ENCODE data around the gene PTPN14.

Gene PTPN14

GRCh38 chr1:214364786-214365295 lies 186.6 kb downstream of the PTPN14 start:
- no peak overlapping the region for H3K4me3 ChIP-seq (ENCODE audit: low read length)
- peaks cover 55% of the 10 kb centered on the region for H3K36me3 ChIP-seq (ENCODE audit: insufficient read depth, low read depth, low read length)

GRCh38 chr1:214364386-214364785 lies 187.0 kb downstream of the PTPN14 start:
- no peaks in the 10 kb centered on the region for H3K4me1 ChIP-seq (ENCODE audit: insufficient read depth, low read length)
- no peaks in the 10 kb centered on the region for H3K9me3 ChIP-seq (ENCODE audit: insufficient read depth, low read depth, low read length)
- peaks cover 55% of the 10 kb centered on the region for H3K36me3 ChIP-seq (ENCODE audit: insufficient read depth, low read depth, low read length)
- no peak overlapping the region for H3K9ac ChIP-seq (ENCODE audit: low read depth, low read length)
- H3K4me3 ChIP-seq (ENCODE audit: low read length): no peak overlapping the region
- no peak overlapping the region for H3K27ac ChIP-seq (ENCODE audit: low read length)
- H3K27me3 ChIP-seq (ENCODE audit: insufficient read depth, low read length): no peaks in the 10 kb centered on the region

More at GRCh38 chr1:214364786-214365295, 186.6 kb downstream of the PTPN14 start:
- Histone ChIP-seq H3K27me3 (ENCODE audit: insufficient read depth, low read length) (no peaks in the 10 kb centered on the region), H3K9me3 (ENCODE audit: insufficient read depth, low read depth, low read length) (no peaks in the 10 kb centered on the region), H3K4me1 (ENCODE audit: insufficient read depth, low read length) (no peaks in the 10 kb centered on the region), H3K9ac (ENCODE audit: low read depth, low read length) (no peak overlapping the region), H3K27ac (ENCODE audit: low read length) (no peak overlapping the region)

GRCh38 chr1:214363386-214363785 lies 188.0 kb downstream of the PTPN14 start:
- H3K27me3 ChIP-seq (ENCODE audit: insufficient read depth, low read length): no peaks in the 10 kb centered on the region
- peaks cover 51% of the 10 kb centered on the region for H3K36me3 ChIP-seq (ENCODE audit: insufficient read depth, low read depth, low read length)
- H3K4me3 ChIP-seq (ENCODE audit: low read length): no peak overlapping the region
- H3K27ac ChIP-seq (ENCODE audit: low read length): no peak overlapping the region
- H3K4me1 ChIP-seq (ENCODE audit: insufficient read depth, low read length): no peaks in the 10 kb centered on the region
- H3K9me3 ChIP-seq (ENCODE audit: insufficient read depth, low read depth, low read length): no peaks in the 10 kb centered on the region
- no peak overlapping the region for H3K9ac ChIP-seq (ENCODE audit: low read depth, low read length)

- H3K9me3 ChIP-seq (ENCODE audit: insufficient read depth, low read depth, low read length): no peaks in the 10 kb centered on the region
- H3K4me3 ChIP-seq (ENCODE audit: low read length): no peak overlapping the region
- H3K4me1 ChIP-seq (ENCODE audit: insufficient read depth, low read length): no peaks in the 10 kb centered on the region
- H3K36me3 ChIP-seq (ENCODE audit: insufficient read depth, low read depth, low read length): peaks cover 55% of the 10 kb centered on the region
- no peaks in the 10 kb centered on the region for H3K27me3 ChIP-seq (ENCODE audit: insufficient read depth, low read length)
- no peak overlapping the region for H3K9ac ChIP-seq (ENCODE audit: low read depth, low read length)
- no peak overlapping the region for H3K27ac ChIP-seq (ENCODE audit: low read length)
Measured at GRCh38 chr1:214362188-214362882, 189.1 kb downstream of the PTPN14 start.

- no peaks in the 10 kb centered on the region for H3K27me3 ChIP-seq (ENCODE audit: insufficient read depth, low read length)
Measured at GRCh38 chr1:214361636-214362035, 189.8 kb downstream of the PTPN14 start.

DNA sequence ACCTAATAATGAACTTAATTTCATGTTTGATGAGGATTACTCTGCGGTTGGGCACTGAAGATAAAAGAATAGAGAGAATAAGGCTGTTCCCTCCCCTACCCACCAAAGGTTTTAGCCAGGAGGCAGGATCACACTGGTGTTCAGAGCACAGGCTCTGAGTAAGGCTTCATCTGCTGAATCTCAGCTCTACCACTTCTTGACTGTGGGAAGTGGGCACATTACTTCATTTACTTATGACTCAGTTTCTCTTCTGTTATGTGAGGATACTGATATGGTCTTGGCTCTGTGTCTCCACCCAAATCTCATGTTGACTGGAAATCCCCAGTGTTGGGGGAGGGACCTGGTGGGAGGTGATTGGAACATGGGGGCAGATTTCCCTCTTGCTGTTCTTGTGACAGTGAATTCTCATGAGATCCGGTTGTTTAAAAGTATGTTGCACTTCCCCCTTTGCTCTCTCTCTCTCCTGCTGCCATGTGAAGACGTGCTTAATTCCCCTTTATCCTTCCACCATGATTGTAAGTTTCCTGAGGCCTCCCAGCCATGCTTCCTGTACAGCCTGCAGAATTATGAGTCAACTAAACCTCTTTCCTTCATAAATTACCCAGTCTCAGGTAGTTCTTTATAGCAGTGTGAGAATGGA lies 190.8 kb downstream of the PTPN14 start:
- Histone ChIP-seq H3K9me3 (ENCODE audit: insufficient read depth, low read depth, low read length) (no peaks in the 10 kb centered on the region), H3K9ac (ENCODE audit: low read depth, low read length) (no peak overlapping the region), H3K27ac (ENCODE audit: low read length) (no peak overlapping the region), H3K4me3 (ENCODE audit: low read length) (no peak overlapping the region), H3K27me3 (ENCODE audit: insufficient read depth, low read length) (no peaks in the 10 kb centered on the region), H3K36me3 (ENCODE audit: insufficient read depth, low read depth, low read length) (peaks cover 69% of the 10 kb centered on the region), H3K4me1 (ENCODE audit: insufficient read depth, low read length) (no peaks in the 10 kb centered on the region)

More at GRCh38 chr1:214361636-214362035, 189.8 kb downstream of the PTPN14 start:
- H3K36me3 ChIP-seq (ENCODE audit: insufficient read depth, low read depth, low read length): peaks cover 61% of the 10 kb centered on the region
- H3K4me1 ChIP-seq (ENCODE audit: insufficient read depth, low read length): no peaks in the 10 kb centered on the region
- H3K9ac ChIP-seq (ENCODE audit: low read depth, low read length): no peak overlapping the region
- H3K9me3 ChIP-seq (ENCODE audit: insufficient read depth, low read depth, low read length): no peaks in the 10 kb centered on the region
- H3K27ac ChIP-seq (ENCODE audit: low read length): no peak overlapping the region
- H3K4me3 ChIP-seq (ENCODE audit: low read length): no peak overlapping the region

- H3K27ac ChIP-seq (ENCODE audit: low read length): no peak overlapping the region
- H3K36me3 ChIP-seq (ENCODE audit: insufficient read depth, low read depth, low read length): peaks cover 69% of the 10 kb centered on the region
- no peak overlapping the region for H3K9ac ChIP-seq (ENCODE audit: low read depth, low read length)
- no peaks in the 10 kb centered on the region for H3K9me3 ChIP-seq (ENCODE audit: insufficient read depth, low read depth, low read length)
- H3K4me3 ChIP-seq (ENCODE audit: low read length): no peak overlapping the region
- H3K27me3 ChIP-seq (ENCODE audit: insufficient read depth, low read length): no peaks in the 10 kb centered on the region
- peaks cover 2% of the 10 kb centered on the region; the same call in 1 of the 2 replicates for H3K4me1 ChIP-seq (ENCODE audit: insufficient read depth, low read length)
Measured at GRCh38 chr1:214360116-214360515, 191.3 kb downstream of the PTPN14 start.

- H3K9me3 ChIP-seq (ENCODE audit: insufficient read depth, low read depth, low read length): no peaks in the 10 kb centered on the region
- no peak overlapping the region for H3K9ac ChIP-seq (ENCODE audit: low read depth, low read length)
- H3K27ac ChIP-seq (ENCODE audit: low read length): no peak overlapping the region
- H3K4me3 ChIP-seq (ENCODE audit: low read length): no peak overlapping the region
- peaks cover 41% of the 10 kb centered on the region for H3K36me3 ChIP-seq (ENCODE audit: insufficient read depth, low read depth, low read length)
- no peaks in the 10 kb centered on the region for H3K27me3 ChIP-seq (ENCODE audit: insufficient read depth, low read length)
- H3K4me1 ChIP-seq (ENCODE audit: insufficient read depth, low read length): peaks cover 15% of the 10 kb centered on the region
Measured at GRCh38 chr1:214354440-214355148, 196.8 kb downstream of the PTPN14 start.

GRCh38 chr1:214352838-214353237 lies 198.6 kb downstream of the PTPN14 start:
- Histone ChIP-seq H3K36me3 (ENCODE audit: insufficient read depth, low read depth, low read length) (peaks cover 38% of the 10 kb centered on the region), H3K4me1 (ENCODE audit: insufficient read depth, low read length) (peaks cover 19% of the 10 kb centered on the region), H3K27ac (ENCODE audit: low read length) (no peak overlapping the region), H3K4me3 (ENCODE audit: low read length) (no peak overlapping the region), H3K9me3 (ENCODE audit: insufficient read depth, low read depth, low read length) (no peaks in the 10 kb centered on the region), H3K27me3 (ENCODE audit: insufficient read depth, low read length) (no peaks in the 10 kb centered on the region), H3K9ac (ENCODE audit: low read depth, low read length) (no peak overlapping the region)

GRCh38 chr1:214351551-214352277 lies 199.7 kb downstream of the PTPN14 start:
- no peak overlapping the region for H3K9ac ChIP-seq (ENCODE audit: low read depth, low read length)
- H3K27ac ChIP-seq (ENCODE audit: low read length): no peak overlapping the region
- H3K27me3 ChIP-seq (ENCODE audit: insufficient read depth, low read length): no peaks in the 10 kb centered on the region
- H3K4me3 ChIP-seq (ENCODE audit: low read length): no peak overlapping the region
- H3K36me3 ChIP-seq (ENCODE audit: insufficient read depth, low read depth, low read length): peaks cover 32% of the 10 kb centered on the region
- H3K9me3 ChIP-seq (ENCODE audit: insufficient read depth, low read depth, low read length): no peaks in the 10 kb centered on the region
- peaks cover 19% of the 10 kb centered on the region for H3K4me1 ChIP-seq (ENCODE audit: insufficient read depth, low read length)

GRCh38 chr1:214349781-214350180 lies 201.6 kb downstream of the PTPN14 start:
- Histone ChIP-seq H3K4me3 (ENCODE audit: low read length) (no peak overlapping the region), H3K27ac (ENCODE audit: low read length) (no peak overlapping the region), H3K36me3 (ENCODE audit: insufficient read depth, low read depth, low read length) (peaks cover 30% of the 10 kb centered on the region), H3K9me3 (ENCODE audit: insufficient read depth, low read depth, low read length) (peaks cover 2% of the 10 kb centered on the region; the same call in 1 of the 2 replicates), H3K4me1 (ENCODE audit: insufficient read depth, low read length) (peaks cover 14% of the 10 kb centered on the region), H3K27me3 (ENCODE audit: insufficient read depth, low read length) (no peaks in the 10 kb centered on the region), H3K9ac (ENCODE audit: low read depth, low read length) (no peak overlapping the region)

Measured in iPS-20b (cell line).